Fibroblast of villous mesenchyme (primary cell): ENCODE results near the gene EMILIN3. TPM values are rescaled to one million over a fixed set of nuclear protein-coding genes. Genes with fewer than 3 reads are reported as not detected.

Experiments
- DNase-seq: peaks from one replicate; pipeline ENCODE4 v3.0.0-alpha.2; 2010; ENCODE audit warnings: low read depth
- H3K4me3 ChIP-seq: 2 replicates; pipeline ENCODE4 v1.5.1; 2011; ENCODE audit warnings: low read depth, mild to moderate bottlenecking, low read length
- CTCF ChIP-seq: IDR thresholded peaks from 2 replicates; pipeline ENCODE4 v1.5.1; 2012; ENCODE audit warnings: low read depth, mild to moderate bottlenecking, low read length; ENCODE audit not compliant: insufficient read depth
- total RNA-seq: library from RNA; depleted of rRNA; stranded (reverse); fragments of >200 nt; gene quantifications from 2 replicates; pipeline ENCODE4 v1.2.3, GENCODE V29; 2012

Gene EMILIN3
- total RNA-seq, 1 donor, result not detected

- H3K4me3 ChIP-seq, result no peak overlapping the region
- no peak for TF ChIP-seq CTCF
- DNase-seq, result no peak
Observed at GRCh38 chr20:41379551-41379950, 12.9 kb upstream of the EMILIN3 start.

GRCh38 chr20:41377275-41377674 is 10.7 kb upstream of the EMILIN3 start:
- no peak overlapping the region for H3K4me3 ChIP-seq
- no peak for TF ChIP-seq CTCF
- DNase-seq, result no peak

GRCh38 chr20:41376349-41376748 is 9.7 kb upstream of the EMILIN3 start:
- no peak for DNase-seq
- TF ChIP-seq CTCF, result no peak
- no peak overlapping the region for H3K4me3 ChIP-seq

- TF ChIP-seq CTCF, result no peak
- DNase-seq, result no peak
- H3K4me3 ChIP-seq, result no peak overlapping the region
Observed at GRCh38 chr20:41375846-41376245, 9.2 kb upstream of the EMILIN3 start.

- TF ChIP-seq CTCF, result no peak
- DNase-seq, result no peak
- no peak overlapping the region for H3K4me3 ChIP-seq
Observed at GRCh38 chr20:41373931-41374920, 7.6 kb upstream of the EMILIN3 start.

GRCh38 chr20:41373251-41373783 is 6.7 kb upstream of the EMILIN3 start:
- DNase-seq, result no peak

More at GRCh38 chr20:41373251-41373783, 6.7 kb upstream of the EMILIN3 start:
- H3K4me3 ChIP-seq, result no peak overlapping the region
- no peak for TF ChIP-seq CTCF
